ENCODE measurements around the gene HOXB6. TPM values are rescaled to one million over a fixed set of nuclear protein-coding genes. Genes with fewer than 3 reads are reported as not detected.

The HOXB6 gene
- total RNA-seq, 2 donors from 2014 or later = 0.82 to 2.6 TPM

GRCh38 chr17:48548523-48549280, 56.1 kb downstream of the HOXB6 start:
- peak overlapping the region in 1 of 2 donors; percentile 30 for H3K4me3 ChIP-seq
- H3K27ac ChIP-seq = peak overlapping the region in 1 of 2 donors; percentile 90
- H3K27me3 ChIP-seq = peaks cover 4 to 6% of the 10 kb centered on the region in 2 donors
- no peaks in the 10 kb centered on the region for H3K9me3 ChIP-seq
- DNase-seq (ENCODE audit: low spot score) = no peak
- H3K36me3 ChIP-seq = no peaks in the 10 kb centered on the region
- H3K4me1 ChIP-seq = peaks cover 0 to 12% of the 10 kb centered on the region in 2 donors
- TF ChIP-seq, protein P1, sequence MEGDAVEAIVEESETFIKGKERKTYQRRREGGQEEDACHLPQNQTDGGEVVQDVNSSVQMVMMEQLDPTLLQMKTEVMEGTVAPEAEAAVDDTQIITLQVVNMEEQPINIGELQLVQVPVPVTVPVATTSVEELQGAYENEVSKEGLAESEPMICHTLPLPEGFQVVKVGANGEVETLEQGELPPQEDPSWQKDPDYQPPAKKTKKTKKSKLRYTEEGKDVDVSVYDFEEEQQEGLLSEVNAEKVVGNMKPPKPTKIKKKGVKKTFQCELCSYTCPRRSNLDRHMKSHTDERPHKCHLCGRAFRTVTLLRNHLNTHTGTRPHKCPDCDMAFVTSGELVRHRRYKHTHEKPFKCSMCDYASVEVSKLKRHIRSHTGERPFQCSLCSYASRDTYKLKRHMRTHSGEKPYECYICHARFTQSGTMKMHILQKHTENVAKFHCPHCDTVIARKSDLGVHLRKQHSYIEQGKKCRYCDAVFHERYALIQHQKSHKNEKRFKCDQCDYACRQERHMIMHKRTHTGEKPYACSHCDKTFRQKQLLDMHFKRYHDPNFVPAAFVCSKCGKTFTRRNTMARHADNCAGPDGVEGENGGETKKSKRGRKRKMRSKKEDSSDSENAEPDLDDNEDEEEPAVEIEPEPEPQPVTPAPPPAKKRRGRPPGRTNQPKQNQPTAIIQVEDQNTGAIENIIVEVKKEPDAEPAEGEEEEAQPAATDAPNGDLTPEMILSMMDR (IDR thresholded peaks at IDR 0.05) = no peak

DNA sequence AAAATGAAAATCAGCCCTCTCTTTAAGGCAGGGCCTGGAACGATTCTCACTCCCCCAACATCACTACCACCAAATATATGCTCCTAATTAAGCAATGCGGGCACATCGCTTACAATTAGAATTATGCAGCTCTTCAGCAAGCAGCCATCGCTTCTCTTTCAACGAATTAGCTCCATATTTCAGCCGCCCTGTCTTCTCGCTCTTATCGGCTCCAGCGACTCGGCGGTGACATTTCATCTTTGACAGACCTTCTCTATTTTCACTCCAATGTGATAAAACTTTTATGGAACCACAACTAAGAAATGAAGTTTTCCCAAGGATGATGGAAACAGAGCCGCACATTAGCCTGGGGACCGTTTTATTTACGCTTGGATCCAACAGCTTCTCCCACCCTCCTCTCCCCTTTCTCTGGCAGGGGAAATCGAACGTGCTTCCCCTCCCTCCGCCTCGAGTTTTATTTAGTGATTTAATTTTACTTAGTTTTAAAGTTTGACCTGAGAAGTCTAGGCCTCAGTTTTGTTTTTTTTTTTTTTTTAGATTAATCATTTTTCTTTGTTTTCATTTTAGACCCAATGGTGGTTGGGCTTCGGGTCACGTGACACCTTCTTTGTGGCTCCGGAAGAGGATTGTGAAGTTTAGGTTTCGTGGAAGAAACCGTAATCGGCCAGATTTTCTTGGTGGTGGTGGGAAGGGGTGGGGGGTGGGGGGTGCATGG, 56.8 kb downstream of the HOXB6 start:
- Histone ChIP-seq H3K27me3 (peaks cover 4 to 9% of the 10 kb centered on the region in 2 donors), H3K4me3 (peak overlapping the region in 1 of 2 donors; percentile 30), H3K9me3 (no peaks in the 10 kb centered on the region), H3K4me1 (peaks cover 0 to 19% of the 10 kb centered on the region in 2 donors), H3K27ac (peak overlapping the region; percentile 83 to 90), H3K36me3 (no peaks in the 10 kb centered on the region)
- DNase-seq (ENCODE audit: low spot score) = peak; percentile 73
- TF ChIP-seq, protein P1 (IDR thresholded peaks at IDR 0.05) = no peak

- peak overlapping the region; percentile 83 to 90 for H3K27ac ChIP-seq
- peaks cover 4 to 10% of the 10 kb centered on the region in 2 donors for H3K27me3 ChIP-seq
- no peaks in the 10 kb centered on the region for H3K9me3 ChIP-seq
- TF ChIP-seq, protein P1 (IDR thresholded peaks at IDR 0.05) = no peak
- H3K4me3 ChIP-seq = peak overlapping the region in 1 of 2 donors; percentile 30
- no peaks in the 10 kb centered on the region for H3K36me3 ChIP-seq
- no peak for DNase-seq (ENCODE audit: low spot score)
- H3K4me1 ChIP-seq = peaks cover 0 to 23% of the 10 kb centered on the region in 2 donors
Observed at GRCh38 chr17:48546924-48547807, 57.6 kb downstream of the HOXB6 start.

GRCh38 chr17:48546137-48546923, 58.5 kb downstream of the HOXB6 start:
- peak overlapping the region in 1 of 2 donors; percentile 30 for H3K4me3 ChIP-seq
- H3K27ac ChIP-seq = peak overlapping the region; percentile 83 to 90
- H3K9me3 ChIP-seq = no peaks in the 10 kb centered on the region
- peaks cover 0 to 25% of the 10 kb centered on the region in 2 donors for H3K4me1 ChIP-seq
- H3K27me3 ChIP-seq = peaks cover 6 to 10% of the 10 kb centered on the region in 2 donors
- no peaks in the 10 kb centered on the region for H3K36me3 ChIP-seq
- TF ChIP-seq, protein P1 (IDR thresholded peaks at IDR 0.05) = no peak
- no peak for DNase-seq (ENCODE audit: low spot score)

MicroRNAs within 50 kb of the gene (microRNA counts, 767-probe panel; counts per million panel counts)
- 3,479 to 6,102 counts per million in 2 donors for microRNA hsa-miR-10a-5p

Small RNA genes lying within 50 kb of the gene (microRNA-seq; reads per million reads assigned to microRNA genes)
- gene MIR196A1 (ENCODE audit: borderline number of aligned reads in 2 of 2, borderline replicate concordance in 1 of 2) = 0 reads per million in 2 donors

Other genes with a start within 250 kb of the HOXB6 start
- gene SKAP1, start 174.8 kb downstream of the HOXB6 start, total RNA-seq = not detected
- gene HOXB1, start 74.0 kb downstream of the HOXB6 start, total RNA-seq = not detected
- gene HOXB2, start 59.9 kb downstream of the HOXB6 start, total RNA-seq = 1 to 10 TPM; 4.8 to 5.5 TPM
- 1 to 10 TPM in 1 of 2 donors, under 1 TPM in 1; 0.52 to 1.0 TPM for gene HOXB4, start 26.6 kb downstream of the HOXB6 start, total RNA-seq
- 1 to 10 TPM in 1 of 2 donors, under 1 TPM in 1; 0.82 to 1.2 TPM for gene HOXB3, start 14.7 kb downstream of the HOXB6 start, total RNA-seq
- not detected for gene HOXB5, start 11.2 kb downstream of the HOXB6 start, total RNA-seq
- gene HOXB7, start 6.0 kb upstream of the HOXB6 start, total RNA-seq = under 1 TPM; 0.24 to 0.78 TPM
- not detected for gene HOXB8, start 10.3 kb upstream of the HOXB6 start, total RNA-seq
- gene HOXB9, start 21.4 kb upstream of the HOXB6 start, total RNA-seq = not detected
- gene PRAC1, start 117.5 kb upstream of the HOXB6 start, total RNA-seq = not detected
- gene PRAC2, start 118.2 kb upstream of the HOXB6 start, total RNA-seq = not detected
- gene HOXB13, start 123.8 kb upstream of the HOXB6 start, total RNA-seq = not detected
- gene TTLL6, start 212.2 kb upstream of the HOXB6 start, total RNA-seq = not detected
- gene CALCOCO2, start 226.0 kb upstream of the HOXB6 start, total RNA-seq = 100 to 1,000 TPM; 112 to 152 TPM

All from right atrium auricular region (tissue), 2 donors.